Measurements from ENCODE around the gene CACNA2D2. TPM values are rescaled to one million over a fixed set of nuclear protein-coding genes. Genes with fewer than 3 reads are reported as not detected.

The CACNA2D2 gene
- total and polyA plus RNA-seq, 4 donors = 0.10 to 0.19 (median 0.15) TPM

- Histone ChIP-seq H3K4me1 (ENCODE audit: control insufficient read depth in 4 of 4, insufficient read depth in 4 of 4, low read length in 3 of 4) (peaks cover 18 to 79% (median 59%) of the 10 kb centered on the region in 4 donors), H3K27me3 (ENCODE audit: control insufficient read depth in 4 of 4, insufficient read depth in 4 of 4, low read length in 3 of 4) (no peaks in the 10 kb centered on the region), H3K9ac (ENCODE audit: low read depth in 1 of 2, low read length in 2 of 2) (no peak overlapping the region), H3K9me3 (ENCODE audit: control insufficient read depth in 4 of 4, low read length in 3 of 4) (no peaks in the 10 kb centered on the region), H3K4me3 (ENCODE audit: low read depth in 1 of 3, low read length in 3 of 3) (no peak overlapping the region), H3K27ac (ENCODE audit: low read depth in 1 of 2, low read length in 2 of 2) (peak overlapping the region in 1 of 2 donors; percentile 19), H3K36me3 (ENCODE audit: control insufficient read depth in 4 of 4, insufficient read depth in 3 of 4, low read depth in 1 of 4, low read length in 3 of 4) (peaks cover 11 to 31% (median 15%) of the 10 kb centered on the region in 4 donors)
- 17% methylated on average over 2 of the region's 2 CpGs for WGBS
- TF ChIP-seq FOXA2 (IDR thresholded peaks at IDR 0.05) = no peak
- no peak for TF ChIP-seq TAF1 (conservative IDR thresholded peaks at IDR 0.05)
- no peak for TF ChIP-seq RXRA (IDR thresholded peaks at IDR 0.05)
- no peak for TF ChIP-seq HNF4A (conservative IDR thresholded peaks at IDR 0.05)
- TF ChIP-seq GABPA (IDR thresholded peaks at IDR 0.05 in 1 of 2, conservative IDR thresholded peaks at IDR 0.05 in 1 of 2) = no peak
- no peak for TF ChIP-seq NR2F2 (IDR thresholded peaks at IDR 0.05)
- TF ChIP-seq, protein P1, sequence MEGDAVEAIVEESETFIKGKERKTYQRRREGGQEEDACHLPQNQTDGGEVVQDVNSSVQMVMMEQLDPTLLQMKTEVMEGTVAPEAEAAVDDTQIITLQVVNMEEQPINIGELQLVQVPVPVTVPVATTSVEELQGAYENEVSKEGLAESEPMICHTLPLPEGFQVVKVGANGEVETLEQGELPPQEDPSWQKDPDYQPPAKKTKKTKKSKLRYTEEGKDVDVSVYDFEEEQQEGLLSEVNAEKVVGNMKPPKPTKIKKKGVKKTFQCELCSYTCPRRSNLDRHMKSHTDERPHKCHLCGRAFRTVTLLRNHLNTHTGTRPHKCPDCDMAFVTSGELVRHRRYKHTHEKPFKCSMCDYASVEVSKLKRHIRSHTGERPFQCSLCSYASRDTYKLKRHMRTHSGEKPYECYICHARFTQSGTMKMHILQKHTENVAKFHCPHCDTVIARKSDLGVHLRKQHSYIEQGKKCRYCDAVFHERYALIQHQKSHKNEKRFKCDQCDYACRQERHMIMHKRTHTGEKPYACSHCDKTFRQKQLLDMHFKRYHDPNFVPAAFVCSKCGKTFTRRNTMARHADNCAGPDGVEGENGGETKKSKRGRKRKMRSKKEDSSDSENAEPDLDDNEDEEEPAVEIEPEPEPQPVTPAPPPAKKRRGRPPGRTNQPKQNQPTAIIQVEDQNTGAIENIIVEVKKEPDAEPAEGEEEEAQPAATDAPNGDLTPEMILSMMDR (IDR thresholded peaks at IDR 0.05; ENCODE audit: low read depth, low read length, missing input control) = no peak
- TF ChIP-seq SP1 (IDR thresholded peaks at IDR 0.05) = no peak
- TF ChIP-seq REST (IDR thresholded peaks at IDR 0.05) = no peak
- TF ChIP-seq RAD21 (IDR thresholded peaks at IDR 0.05) = no peak
- TF ChIP-seq, protein P2, sequence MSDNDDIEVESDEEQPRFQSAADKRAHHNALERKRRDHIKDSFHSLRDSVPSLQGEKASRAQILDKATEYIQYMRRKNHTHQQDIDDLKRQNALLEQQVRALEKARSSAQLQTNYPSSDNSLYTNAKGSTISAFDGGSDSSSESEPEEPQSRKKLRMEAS (IDR thresholded peaks at IDR 0.05) = no peak
- TF ChIP-seq, protein P3, sequence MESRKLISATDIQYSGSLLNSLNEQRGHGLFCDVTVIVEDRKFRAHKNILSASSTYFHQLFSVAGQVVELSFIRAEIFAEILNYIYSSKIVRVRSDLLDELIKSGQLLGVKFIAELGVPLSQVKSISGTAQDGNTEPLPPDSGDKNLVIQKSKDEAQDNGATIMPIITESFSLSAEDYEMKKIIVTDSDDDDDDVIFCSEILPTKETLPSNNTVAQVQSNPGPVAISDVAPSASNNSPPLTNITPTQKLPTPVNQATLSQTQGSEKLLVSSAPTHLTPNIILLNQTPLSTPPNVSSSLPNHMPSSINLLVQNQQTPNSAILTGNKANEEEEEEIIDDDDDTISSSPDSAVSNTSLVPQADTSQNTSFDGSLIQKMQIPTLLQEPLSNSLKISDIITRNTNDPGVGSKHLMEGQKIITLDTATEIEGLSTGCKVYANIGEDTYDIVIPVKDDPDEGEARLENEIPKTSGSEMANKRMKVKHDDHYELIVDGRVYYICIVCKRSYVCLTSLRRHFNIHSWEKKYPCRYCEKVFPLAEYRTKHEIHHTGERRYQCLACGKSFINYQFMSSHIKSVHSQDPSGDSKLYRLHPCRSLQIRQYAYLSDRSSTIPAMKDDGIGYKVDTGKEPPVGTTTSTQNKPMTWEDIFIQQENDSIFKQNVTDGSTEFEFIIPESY (IDR thresholded peaks at IDR 0.05) = no peak
- no peak for TF ChIP-seq HNF4G (IDR thresholded peaks at IDR 0.05)
- no peak for TF ChIP-seq YY1 (IDR thresholded peaks at IDR 0.05)
- no peak for TF ChIP-seq ATF3 (IDR thresholded peaks at IDR 0.05)
- TF ChIP-seq FOXA1 (IDR thresholded peaks at IDR 0.05) = no peak
- no peak for TF ChIP-seq EGR1 (IDR thresholded peaks at IDR 0.05; ENCODE audit: low read depth in 2 of 2)
- TF ChIP-seq JUND (IDR thresholded peaks at IDR 0.05) = no peak
- DNase-seq (ENCODE audit: low spot score) = no peak
Observed at GRCh38 chr3:50352781-50353180, 150.7 kb downstream of the CACNA2D2 start.

Measured in liver (tissue), 9 donors.